HG02852 (cell line): ENCODE results near the gene TRAPPC11.
"Not testable (repeated sequence)": the region's sequence is repeated elsewhere in the genome, so short reads cannot be mapped to it uniquely, and the experiment has no call there.

Source experiments
- ATAC-seq: cut with Tn5 transposase; IDR thresholded peaks from one replicate; pipeline ENCODE4 v1.9.1; 2021; ENCODE audit warnings: mild to moderate bottlenecking, moderate library complexity; ENCODE audit not compliant: unreplicated experiment

TRAPPC11 gene

DNA sequence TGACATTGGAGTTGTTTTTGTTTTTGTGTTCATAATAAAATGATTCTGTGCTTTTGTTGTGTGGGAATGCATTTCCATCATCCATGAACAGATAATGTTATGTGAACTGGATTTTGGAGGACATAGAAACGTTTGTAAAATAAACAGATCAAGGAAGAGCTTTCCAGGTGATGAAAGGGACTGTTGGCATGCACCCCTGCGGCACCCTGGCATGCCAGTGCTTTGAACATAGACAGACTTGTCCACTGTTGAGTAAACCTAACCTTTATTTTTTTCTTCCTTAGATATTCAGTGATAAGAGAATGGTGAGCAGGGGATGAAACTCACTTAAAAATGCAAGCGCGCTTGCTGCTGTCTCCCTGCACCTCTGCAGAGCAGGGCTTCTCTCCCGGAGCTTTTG lies 59.8 kb downstream of the TRAPPC11 start:
- no peak for ATAC-seq

DNA sequence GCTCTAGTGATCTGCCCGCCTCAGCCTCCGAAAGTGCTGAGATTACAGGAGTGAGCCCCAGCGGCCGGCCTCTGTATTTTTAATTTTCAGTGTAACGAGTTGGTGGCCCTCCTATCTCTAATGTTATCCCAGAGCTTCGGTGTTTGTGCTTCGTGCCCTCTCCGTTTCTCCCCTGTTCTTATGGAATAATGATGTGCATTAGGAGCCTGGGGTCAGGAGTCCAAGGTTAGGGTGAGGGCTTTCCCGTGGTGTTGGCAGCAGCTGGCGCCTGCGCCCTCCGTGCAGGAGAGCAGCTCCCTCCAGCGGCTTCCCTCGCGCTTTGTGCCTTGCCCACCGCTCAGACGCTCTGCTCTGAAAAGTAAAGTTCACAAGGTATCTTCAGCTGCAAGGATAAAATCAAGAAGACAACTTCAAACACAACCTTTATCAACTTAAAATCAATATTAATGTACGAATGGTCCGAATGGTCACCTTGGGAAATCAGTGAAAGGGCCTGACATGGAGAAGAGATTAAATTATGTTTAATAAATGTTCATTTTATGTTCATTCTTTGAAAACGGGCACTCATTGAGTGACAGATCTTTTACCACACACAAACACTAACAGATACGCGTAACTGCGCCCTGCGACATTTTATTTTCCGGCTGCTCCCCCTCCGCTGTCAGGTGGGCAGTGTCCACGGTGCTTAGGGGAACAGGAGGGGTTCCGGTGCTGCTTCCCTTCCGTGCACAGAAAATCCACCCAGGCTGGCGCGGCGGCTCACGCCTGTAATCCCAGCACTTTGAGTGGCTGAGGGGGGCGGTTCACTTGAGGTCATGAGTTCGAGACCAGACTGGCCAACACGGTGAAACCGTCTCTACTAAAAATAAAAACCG lies 62.4 kb downstream of the TRAPPC11 start:
- ATAC-seq = peak; percentile 23

DNA sequence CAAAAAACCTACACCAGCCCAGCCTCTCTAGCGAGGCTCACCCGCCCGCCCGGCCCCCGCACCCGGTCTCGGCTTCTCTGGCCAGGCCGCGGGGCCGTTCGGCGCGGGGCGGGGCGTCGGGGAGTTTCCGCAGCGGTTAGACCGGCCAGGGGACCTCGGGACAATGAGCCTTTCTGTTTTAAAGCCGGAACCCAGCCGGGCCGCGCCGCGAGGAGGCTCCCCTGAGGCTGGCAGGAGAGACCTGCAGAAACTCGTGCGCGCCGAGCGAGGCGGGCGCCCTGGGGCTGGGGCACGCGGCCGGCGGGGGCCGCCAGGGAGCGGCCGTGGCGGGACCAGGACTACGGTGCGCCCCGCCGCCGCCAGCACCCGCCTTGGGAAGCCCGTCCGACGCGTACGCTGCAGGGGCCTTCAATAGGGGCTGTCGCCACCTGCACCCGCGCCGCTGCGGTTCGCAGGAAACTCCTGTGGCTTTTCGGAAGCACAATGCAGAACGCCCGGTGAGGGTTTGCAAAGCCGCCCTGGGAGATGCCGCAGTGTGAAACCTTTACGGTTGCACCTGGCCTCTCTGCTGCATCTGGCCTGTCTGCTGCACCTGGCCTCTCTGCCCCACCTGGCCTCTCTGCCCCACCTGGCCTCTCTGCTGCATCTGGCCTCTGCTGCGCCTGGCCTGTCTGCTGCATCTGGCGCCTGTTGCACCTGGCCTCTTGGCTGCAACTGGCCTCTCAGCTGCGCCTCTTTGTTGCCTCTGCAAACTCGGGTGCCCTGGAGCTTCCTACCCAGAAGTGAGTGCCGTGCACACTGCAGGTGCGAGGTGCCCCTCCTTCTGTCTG lies 63.9 kb downstream of the TRAPPC11 start:
- ATAC-seq = peak; percentile 69

DNA sequence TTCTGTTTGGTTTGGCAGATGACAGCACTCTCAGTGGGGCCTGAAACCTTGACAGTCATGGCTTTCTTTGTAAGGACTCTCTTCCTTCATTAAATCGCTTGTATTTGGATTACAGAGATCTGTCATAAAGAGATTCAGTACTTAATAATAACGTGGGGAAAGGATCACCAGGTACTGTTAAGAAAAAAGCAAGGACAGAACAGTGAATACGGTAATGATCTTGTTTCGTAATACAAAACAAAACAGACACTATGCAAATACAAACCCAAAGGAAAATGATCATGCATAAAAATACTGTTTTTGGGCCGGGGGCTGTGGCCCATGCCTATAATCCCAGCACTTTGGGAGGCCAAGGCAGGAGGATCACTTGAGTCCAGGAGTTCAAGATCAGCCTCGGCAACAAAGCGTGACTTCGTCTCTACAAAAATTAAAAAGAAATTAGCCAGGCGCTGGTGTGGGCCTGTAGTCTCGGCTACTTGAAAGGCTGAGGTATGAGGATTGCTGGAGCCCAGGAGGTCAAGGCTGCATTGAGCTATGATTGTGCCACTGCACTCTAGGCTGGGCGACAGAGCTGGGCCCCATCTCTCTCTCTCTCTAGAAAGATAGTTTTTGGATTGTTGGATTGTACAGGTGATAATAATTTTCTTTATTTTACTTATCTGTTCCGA lies 64.6 kb downstream of the TRAPPC11 start:
- no peak for ATAC-seq

DNA sequence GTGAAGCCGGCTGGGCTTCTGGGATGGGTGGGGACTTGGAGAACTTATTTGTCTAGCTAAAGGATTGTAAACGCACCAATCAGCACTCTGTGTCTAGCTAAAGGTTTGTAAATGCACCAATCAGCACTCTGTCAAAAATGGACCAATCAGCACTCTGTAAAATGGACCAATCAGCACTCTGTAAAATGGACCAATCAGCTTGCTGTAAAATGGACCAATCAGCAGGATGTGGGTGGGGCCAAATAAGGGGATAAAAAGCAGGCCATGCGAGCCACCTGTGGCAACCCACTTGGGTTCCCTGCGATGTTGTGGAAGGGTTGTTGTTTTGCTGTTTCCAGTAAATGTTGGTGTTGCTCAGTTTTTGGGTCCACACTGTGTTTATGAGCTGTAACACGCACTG lies 66.5 kb downstream of the TRAPPC11 start:
- not testable (repeated sequence) for ATAC-seq

DNA sequence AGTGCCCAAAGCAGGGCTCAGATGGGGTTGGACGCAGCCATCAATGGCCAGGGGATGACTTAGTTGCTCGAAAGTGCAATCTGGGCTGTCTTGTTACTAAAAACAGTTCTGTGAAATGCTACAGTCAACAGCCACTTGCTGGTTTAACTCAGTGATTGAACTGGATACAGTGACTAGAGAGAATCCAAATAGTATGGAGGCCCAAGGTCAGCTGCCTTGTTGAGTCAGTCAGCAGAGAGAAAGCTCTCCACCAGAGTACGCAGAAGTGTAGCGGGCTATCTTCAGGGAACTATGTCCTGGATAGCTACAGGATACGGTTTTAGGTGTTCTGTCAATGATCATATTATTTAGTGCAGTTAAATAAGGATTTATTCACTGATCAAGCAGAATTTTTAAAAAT lies 68.4 kb downstream of the TRAPPC11 start:
- no peak for ATAC-seq

DNA sequence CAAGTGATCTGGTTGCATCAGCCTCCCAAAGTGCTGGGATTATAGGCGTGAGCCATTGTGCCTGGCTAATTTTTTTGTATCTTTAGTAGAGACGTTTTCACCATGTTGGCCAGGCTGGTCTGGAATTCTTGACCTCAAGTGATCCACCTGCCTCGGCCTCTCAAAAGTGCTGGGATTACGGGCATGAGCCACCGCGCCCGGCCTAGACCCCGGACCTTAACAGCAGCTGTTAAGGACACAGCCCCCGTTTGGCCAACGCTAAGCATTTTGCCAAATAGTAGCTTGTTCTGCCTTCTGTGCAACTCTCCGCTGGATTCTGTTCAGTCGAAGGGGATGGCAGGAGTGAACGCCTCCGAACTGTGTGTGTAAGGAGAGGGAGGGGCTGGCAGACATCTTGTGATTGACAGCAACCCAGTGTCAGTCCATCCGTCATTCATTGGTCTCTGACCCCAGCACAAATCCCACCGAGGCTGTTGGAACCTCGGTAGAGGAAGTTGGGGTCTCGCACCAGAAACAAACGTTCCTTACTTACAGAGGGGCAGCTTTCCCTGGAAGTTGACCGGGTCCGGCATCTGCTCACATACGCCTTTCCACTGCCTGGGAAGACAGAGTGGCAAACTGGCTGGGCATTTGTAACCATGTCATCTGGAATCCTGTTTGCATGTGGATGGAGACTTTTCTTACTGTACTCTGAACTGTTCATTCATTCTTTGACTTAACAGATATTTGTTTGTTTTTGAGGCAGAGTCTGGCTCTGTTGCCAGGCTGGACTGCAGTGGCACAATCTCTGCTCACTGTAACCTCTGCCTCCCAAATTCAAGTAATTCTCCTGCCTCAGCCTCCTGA lies 69.4 kb downstream of the TRAPPC11 start:
- ATAC-seq = no peak

DNA sequence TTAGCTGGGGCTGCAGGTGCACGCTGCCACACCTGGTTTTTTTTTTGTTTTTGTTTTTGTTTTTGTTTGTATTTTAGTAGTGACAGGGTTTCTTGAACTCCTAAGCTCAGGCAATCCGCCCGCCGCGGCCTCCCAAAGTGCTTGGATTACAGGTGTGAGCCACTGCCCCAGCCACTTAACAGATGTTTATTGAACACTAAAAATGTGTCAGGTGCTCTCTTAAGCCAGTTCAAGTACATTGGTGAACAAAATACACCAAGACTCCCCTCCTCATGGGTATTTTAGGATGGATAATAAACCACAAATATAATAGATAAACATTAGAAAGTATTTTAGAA lies 69.9 kb downstream of the TRAPPC11 start:
- no peak for ATAC-seq

DNA sequence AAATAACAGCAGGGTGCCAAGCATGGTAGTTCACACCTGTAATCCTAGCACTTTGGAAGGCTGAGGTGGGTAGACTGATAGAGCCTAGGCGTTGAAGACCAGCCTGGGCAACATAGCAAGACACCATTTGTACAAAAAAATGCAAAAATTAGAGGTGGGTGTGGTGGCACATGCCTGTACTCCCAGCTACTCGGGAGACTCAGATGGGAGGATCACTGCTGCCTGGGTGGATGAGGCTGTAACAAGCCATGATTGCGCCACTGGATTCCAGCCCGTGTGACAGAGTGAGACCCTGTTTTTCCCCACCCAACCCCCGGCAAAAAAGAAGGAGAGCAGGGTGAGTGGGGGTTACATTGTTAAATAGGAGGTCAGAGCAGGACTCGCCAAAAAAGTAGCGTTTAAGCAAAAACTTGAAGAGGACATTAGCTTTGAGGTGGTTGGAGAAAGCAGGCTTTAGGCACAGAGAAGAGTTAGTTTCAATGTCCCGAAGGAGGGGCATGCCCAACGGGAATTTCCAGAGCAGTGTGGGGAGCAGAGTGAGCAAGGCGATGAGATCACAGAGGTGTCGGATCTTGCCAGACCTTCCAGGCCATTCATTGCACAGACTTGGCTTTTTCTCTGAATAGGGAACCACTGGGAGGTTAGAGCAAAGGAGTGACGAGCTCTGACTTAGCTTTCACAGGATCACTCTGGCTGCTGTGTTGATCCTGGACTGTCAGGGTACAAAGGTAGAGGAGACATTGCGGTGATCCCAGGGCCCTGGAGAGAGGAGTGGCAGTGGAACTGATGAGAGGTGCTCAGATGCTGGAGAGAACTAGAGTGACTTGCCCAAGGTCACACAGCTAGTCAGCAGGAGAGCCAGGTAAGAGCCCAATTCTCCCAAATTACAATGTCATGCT lies 70.6 kb downstream of the TRAPPC11 start:
- ATAC-seq = no peak

DNA sequence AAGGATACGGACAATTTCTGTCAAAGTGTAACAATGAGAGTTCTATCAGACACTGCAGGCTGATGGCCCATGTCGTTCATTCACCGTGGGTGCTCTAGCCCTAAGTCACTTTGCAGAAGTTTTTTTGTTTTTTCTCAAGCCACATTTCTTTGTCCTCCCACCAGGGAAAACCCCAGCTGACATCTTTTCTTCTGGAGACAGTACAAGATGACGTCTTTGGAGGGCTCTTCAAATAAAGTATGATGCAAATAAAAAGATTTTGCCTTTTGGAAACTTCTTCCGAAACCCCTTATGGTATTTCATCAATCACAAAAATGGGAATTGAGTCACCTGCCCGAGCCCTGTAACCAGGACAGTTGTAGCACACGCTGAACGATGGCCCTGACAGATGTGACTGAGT lies 73.2 kb downstream of the TRAPPC11 start:
- no peak for ATAC-seq

DNA sequence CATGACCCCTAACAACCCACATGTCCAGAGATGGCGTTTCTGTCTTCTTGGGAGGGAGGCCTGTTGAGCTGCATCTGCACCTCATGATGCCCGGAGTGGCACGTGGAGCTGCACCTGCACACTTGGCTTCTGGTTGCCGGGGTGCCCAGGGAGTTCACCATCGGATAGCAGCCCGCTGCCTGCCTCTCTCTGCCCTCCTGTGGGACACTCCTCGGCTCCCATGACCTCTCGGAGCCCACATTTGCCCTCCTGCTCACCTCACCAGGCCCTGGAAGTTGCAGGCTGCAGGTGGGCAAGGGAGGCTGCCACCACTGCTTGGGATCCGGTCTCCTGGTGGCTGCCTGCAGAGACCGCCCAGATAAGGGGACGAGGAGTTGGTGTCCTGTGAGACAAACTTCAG lies 74.1 kb downstream of the TRAPPC11 start:
- no peak for ATAC-seq

DNA sequence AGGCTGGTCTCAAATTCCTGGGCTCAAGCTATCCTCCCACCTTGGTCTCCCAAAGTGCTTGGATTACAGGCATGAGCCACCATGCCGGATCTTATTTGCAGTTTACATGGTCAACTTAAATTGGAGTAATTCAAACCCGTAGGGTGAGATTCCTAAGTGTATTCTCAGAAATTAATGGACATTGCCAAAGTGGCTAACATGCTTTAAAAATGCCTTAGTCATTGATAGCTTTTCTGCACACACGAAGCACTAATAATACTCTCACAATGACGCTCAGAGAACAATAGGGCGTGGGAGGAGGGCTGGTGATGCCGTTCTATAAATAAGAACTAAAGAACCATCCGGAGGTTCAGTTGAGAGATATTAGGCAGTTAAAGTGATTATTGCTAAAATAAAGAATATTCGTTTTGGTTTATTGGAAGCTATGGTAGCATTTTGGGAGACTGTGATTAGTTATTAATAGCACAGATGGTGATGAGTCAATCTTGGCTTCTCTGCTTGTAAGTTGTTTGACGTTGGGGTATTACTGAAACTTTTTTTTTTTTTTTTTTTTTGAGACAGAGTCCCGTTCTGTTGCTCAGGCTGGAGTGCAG lies 79.1 kb downstream of the TRAPPC11 start:
- peak; percentile 83 for ATAC-seq

DNA sequence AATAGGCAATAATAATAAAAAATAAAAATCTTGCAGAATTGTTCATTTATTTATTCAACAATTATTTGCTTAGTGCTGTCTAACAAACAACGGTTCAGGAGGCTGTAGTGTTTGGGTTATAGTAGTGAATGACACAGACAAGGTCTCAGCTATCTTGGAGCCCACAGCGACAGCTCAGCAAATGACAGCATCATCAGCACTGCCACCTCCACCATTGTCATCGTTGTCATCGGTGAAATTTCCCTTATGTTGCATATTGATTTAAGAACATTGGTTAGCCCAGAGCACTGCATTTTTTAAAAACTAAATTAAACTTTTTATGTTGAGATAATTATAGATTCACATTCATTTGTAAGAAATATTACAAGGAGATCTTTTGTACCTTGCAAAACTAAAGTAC lies 79.9 kb downstream of the TRAPPC11 start:
- no peak for ATAC-seq

DNA sequence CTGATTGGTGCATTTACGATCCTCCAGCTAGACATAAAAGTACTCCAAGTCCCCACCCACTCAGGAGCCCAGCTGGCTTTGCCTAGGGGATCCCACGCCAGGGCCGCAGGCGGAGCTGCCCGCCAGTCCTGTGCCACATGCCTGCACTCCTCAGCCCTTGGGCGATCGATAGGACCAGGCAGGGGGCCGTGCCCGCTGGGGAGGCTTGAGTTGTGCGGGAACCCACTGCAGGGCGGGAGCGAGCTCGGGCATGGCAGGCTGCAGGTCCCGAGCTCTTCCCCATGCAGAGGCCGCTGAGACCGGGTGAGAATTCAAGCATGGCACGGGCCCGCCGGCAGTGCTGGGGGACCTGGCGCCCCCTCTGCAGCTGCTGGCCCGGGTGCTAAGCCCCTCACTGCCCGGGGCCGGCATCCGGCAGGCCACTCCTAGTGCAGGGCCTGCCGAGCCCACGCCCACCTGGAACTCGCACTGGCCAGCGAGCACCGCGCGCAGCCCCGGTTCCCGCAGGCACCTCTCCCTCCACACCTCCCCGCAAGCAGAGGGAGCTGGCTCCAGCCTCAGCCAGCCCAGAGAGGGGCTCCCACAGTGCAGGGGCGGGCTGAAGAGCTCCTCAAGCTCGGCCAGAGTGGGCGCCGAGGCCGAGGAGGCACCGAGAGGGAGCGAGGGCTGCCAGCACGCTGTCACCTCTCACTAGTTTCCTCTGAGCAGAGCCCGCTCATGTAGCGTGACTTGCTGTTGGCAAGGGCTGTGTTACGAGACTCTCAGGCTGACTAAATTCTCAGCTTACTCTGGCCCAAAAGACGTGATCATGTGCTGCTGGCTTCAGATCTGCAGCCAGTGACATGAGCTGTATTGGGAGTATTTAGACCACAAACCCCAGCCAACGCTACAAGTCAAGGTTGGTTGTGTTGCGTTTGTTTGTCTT lies 87.5 kb downstream of the TRAPPC11 start:
- ATAC-seq = peak; percentile 74

DNA sequence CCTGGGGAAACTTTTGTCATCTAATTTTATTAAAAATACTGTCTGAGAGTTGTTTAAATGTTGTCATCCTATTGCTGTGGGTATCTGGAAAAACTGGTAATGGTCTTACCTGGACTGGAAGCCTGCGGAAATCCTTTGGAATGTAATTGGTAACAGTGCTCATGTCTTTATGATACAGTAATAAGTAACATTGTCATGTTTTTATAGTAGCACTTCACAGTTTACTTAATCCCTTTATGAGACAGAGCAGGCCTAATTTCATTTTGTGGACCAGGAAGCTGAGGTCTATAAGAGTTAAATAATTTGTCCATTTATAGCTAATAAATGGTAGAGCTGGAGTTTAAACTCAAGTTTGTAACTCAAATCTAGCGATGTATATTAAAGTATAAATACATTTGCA lies 88.3 kb downstream of the TRAPPC11 start:
- ATAC-seq = no peak

DNA sequence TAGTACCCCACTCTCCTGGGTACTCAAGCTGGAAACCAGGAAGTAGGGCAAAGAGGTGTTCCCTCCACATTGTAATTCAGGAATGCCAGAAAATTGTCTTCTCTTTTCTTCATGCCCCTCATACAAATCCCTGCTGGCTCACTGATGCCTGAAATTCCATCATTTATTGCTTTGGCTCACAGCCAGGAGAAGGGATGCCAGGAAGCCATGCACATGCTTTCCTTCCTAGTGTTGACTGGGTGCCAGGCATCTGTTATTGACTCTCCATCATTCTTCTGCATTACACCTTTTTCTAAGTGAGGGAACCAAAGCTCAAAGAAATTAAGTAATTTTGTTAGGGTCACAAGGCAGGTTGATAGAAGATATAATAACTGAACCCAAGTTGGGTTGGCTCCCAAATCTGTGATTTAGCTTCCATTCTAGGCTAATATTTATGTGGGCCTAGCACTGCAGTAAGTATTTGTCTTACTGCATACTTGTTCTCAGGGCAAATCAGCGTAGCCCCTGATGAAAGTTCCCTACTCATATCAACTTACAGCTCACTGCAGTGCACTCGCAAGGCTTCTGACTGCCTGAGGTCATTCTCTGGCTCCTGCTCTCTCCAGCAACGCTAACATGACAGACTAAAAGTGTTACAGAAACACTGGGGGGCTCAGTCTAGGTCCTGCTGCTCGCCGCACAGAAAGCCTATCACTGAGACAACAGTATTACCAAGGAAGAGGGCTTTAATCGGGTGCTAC lies 89.0 kb downstream of the TRAPPC11 start:
- no peak for ATAC-seq

DNA sequence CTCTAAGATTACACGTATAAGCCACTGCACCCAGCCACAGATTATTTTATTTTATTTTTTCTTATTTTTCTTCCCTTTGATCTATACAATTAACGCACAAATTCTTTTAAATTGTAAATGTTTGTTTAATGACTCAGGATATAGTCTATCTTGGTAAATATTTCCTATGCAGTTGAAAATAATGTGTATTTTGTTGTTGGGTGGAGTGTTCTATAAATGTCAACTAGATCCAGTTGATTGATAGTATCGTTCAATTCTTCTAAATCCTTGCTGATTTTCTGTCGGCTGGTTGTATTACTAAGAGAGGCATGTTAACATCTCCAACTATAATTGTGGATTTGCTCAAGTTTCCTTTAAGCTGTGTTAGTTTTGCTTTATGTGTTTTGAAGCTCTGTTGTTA lies 92.0 kb downstream of the TRAPPC11 start:
- ATAC-seq = no peak

DNA sequence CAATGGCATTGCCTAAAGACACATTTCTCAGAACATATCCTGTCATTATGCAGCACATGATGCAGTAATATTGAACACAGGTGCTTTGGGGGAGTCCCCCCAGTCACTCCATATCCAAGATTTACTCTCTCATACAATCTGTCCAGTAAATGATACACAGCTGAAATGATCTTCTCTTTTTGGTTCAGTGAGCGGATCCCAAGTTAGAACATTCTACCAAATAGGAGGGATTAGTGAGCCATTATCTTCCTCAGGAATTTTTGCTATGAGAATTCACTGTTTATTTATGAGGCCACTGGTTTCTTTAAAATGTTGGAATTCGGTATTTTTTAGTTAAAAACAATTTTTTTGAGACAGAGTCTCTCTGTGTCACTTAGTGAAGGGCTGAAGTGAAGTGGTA lies 96.5 kb downstream of the TRAPPC11 start:
- no peak for ATAC-seq
